ENCODE measurements around the gene CYP2A6.
"Not testable (repeated sequence)": the region's sequence is repeated elsewhere in the genome, so short reads cannot be mapped to it uniquely, and the experiment has no call there.

The CYP2A6 gene

DNA sequence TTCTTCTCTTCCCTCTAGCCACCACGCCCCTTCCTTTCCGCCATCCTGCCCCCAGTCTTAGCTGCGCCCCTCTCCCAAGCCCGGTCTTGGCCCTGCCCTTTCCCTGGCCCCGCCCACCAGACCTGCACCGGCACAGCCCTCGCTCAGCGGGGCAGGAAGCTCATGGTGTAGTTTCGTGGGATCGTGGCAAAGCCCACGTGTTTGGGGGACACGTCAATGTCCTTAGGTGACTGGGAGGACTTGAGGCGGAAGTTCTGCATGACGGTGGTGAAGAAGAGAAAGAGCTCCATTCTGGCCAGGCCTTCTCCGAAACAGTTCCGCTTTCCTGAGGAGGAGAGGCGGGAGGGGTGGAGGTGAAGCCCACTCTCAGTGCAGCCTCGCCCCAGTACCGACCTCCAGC is 6.6 kb downstream of the CYP2A6 start:
- not testable (repeated sequence) for DNase-seq

DNA sequence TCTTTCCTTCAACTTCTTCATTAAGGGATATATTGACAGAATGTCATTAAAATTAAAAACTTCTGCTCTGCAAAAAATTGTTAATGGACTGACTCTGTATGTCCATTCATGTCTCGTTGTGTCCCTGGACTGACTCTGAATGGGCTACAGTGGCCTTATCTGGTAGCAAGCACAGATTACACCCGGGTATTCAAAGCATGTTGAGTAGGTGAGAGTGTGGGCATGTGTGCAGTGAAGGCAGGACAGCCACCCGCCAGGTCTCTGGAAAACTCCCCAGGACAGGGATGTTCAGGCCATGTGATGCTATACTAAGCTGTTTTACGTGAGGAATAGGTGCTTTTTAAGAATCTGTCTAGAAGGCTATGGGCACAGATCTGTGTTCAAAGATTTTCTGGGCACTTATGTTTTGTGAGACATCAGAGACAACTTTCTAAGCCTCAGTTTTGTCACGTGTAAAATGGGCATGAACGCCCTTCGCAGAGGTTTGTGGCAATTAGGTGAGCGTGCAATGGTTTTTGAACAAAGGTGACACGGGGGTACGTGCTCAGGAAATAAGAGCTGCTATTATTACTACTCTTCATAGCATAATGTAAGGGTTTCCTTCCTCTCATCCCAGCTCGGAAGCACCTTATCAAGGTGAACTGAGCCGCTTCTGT is 7.1 kb downstream of the CYP2A6 start:
- DNase-seq = not testable (repeated sequence)

DNA sequence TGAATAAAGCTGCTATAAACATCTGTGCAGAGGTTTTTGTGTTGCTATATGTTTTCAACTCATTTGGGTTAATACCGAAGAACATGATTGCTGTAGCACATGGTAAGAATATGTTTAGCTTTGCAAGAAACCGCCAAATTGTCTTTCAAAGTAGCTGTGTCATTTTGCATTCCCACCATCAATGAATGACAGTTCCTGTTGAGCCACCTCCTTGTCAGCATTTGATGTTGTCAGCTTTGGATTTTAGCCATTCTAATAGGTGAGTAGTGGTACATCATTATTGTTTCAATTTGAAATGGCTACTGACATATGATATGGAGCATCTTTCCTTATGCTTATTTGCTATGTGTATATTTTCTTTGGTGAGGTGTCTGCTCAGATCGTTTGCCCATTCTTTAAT is 8.2 kb downstream of the CYP2A6 start:
- not testable (repeated sequence) for DNase-seq

DNA sequence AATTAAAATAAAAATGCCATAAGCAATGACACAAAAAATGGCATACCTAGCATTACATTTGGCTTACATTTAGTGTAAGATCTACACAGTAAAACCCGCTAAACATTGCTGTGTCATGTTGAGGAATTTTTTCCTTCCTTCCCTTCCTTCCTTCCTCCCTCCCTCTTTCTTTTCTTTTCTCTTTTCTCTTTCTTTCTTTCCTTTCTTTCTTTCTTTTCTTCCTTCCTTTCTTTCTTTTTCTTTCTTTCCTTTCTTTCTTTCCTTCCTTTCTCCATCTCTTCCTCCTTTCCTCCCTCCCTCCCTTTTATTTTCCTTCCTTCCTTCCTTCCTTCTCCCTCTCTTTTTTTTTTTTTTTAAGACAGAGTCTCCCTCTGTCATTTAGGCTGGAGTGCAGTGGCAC is 11.8 kb downstream of the CYP2A6 start:
- DNase-seq = not testable (repeated sequence)

DNA sequence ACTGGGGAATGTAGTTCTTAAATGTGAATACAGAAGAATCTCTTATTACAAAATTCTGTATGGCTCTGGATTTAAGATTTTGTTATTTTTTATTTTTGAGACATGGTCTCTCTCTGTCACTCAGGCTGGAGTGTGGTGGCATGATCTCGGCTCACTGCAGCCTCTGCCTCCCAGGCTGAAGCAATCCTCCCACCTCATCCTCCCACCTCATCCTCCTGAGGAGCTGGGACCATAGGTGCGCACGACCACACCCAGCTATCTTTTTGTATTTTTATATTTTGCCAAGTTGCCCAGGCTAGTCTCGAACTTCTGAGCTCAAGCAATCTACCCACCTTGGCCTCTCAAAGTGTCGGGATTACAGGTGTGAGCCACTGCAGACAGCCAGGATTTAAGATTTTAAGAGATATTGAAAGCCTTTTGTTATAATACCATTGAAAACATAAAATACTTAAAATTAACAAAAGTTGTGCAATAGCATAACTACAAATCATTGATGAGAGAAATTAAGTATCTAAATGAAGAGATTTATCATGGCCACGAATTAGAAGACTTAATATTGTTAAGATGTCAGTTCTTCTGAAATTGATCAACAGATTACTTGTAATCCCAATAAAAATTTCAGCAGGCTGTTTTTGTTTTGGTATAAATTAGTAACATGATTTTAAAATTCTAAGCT is 13.4 kb downstream of the CYP2A6 start:
- DNase-seq = no peak

DNA sequence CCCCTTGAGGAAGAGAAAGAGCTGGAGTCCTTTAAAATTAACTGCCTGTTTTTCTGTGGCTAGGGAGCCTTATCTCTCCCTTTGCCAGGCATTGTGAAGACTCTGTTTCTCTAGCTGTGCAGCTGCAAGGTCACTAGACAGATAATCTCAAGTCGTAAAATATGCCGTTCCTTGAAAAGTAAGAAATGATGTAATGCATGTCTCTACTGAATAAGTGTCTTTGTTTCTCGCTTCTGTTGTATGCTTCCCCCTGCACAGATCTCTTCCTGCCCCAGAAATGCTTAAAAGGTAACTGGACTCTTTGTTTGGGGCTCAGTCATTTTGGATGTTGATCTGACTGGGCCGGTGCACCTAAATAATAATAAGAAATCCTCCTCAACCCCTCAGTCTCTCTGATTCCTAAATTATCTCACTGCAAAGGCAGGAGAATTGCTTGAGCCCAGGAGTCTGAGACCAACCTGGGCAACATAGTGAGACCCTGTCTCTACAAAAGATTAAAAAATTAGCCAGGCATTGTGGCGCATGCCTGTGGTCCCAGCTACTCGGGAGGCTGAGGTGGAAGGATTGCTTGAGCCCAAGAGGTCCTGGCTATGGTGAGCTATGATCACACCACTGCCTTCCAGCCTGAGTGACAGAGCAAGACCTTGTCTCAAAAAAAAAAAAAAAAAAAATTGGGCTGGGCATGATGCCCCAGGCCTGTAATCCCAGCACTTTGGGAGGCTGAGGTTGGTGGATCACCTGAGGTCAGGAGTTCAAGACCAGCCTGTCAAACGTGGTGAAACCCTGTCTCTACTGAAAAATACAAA is 16.3 kb downstream of the CYP2A6 start:
- not testable (repeated sequence) for DNase-seq

DNA sequence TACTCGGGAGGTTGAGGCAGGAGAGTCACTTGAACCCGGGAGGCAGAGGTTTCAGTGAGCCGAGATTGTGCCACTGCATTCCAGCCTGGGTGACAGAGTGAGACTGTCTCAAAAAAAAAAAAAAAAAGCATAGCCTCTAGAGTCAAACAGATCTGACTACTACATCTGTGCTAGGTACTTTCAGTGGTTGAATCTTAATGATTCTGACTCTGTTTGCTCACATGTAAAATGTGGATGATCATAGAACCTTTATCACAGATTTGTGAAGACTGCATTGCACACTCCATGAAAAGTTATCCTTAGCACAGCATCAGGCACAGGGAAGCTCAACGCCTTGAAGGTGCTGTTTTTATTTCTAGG is 17.8 kb downstream of the CYP2A6 start:
- DNase-seq = not testable (repeated sequence)

DNA sequence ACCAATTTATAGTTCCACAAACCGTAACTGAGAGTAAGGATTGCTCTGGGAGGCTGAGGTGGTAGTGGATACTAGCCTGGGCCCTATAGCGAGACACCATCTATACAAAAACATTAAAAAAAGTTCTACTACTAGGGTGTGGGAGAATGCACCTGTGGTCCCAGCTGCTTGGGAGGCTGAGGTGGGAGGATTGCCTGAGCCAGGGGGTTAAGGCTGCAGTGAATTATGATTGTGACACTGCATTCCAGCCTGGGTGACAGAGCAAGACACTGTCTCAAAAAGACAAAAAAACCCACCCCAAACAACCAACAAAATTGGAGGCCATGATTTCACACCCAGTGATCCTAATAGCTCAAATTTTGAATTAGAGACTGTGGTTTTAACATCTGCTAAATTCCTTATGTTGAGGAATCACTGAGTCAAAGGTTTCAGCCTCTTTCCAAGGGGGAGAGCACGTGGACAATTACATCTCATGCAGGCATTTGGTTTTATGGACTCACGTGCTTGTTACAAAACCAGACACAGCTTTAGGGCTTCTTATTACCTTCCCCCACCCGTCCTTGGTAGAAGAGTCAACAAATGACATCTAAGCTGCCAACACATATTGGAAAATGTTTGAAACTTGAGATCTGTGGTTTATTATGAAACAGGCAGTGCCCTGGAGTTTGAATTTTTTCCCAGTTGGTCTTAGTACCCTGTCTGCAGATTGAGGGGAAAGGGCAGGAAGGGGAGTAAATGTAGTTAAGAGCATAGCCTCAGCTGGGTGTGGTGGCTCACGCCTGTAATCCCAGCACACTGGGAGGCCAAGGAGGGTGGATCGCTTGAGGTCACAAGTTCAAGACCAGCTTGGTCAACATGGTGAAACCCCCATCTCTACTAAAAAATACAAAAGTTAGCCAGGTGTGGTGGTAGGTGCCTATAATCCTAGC is 18.5 kb downstream of the CYP2A6 start:
- DNase-seq = no peak

DNA sequence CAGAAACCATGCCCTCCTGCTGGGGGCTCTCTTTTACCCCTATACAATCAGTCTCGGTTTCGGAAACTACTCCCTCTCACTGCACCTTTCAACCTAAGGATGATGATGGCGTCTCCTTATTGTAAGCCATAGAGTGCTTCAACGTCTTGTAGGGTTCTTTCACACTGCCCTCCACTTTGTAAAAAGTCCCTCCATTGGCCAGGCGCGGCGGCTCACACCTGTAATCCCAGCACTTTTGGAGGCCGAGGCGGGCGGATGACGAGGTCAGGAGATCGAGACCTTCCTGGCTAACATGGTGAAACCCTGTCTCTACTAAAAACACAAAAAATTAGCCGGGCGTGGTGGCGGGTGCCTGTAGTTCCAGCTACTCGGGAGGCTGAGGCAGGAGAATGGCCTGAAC is 19.5 kb downstream of the CYP2A6 start:
- not testable (repeated sequence) for DNase-seq

DNA sequence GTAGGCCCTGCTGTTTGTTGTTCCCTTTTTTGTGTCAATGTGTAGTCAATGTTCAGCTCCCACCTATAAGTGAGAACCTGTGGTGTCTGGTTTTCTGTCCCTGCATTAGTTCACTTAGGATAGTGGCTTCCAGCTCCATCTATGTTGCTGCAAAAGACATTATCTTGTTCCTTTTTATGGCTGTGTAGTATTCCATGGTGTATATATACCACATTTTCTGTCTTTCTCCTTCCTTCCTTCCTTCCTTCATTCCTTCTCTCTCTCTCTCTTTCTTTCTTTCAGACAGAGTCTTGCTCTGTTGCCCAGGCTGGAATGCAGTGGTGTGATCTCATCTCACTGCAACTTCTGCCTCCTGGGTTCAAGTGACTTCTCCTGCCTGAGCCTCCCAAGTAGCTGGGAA is 21.0 kb downstream of the CYP2A6 start:
- DNase-seq = no peak

DNA sequence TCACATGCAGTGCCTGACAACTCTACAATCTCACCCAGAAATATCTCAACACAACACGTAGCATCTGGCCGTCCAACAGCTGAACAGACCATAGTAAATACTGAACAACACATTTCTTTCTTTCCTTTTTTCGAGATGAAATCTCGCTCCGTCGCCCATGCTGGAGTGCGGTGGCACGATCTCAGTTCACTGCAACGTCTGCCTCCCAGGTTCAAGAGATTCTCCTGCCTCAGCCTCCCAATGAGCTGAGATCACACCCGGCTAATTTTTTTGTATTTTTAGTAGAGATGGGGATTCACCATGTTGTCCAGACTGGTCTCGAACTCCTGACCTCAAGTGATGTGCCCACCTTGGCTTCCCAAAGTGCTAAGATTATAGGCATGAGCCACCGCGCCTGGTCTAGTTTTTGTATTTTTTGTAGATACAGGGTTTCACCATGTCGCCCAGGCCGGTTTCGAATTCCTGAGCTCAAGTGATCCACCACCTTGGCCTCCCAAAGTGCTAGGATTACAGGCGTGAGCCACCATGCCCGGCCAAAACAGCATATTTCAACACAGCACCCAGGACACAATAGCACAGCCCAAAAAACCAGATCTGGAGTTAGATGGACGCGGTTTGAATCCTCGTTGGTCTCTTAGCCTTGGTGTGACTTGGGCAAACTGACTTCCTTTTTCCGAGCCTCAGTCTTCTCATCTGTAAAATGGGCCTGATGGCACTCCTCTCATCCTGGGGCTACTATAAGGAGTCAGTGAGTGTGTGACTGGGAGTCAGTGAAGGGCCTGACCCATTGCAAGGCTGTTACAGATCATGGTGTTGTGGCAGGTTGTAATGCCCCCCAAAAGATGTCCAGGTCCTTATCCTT is 22.6 kb downstream of the CYP2A6 start:
- DNase-seq = no peak

DNA sequence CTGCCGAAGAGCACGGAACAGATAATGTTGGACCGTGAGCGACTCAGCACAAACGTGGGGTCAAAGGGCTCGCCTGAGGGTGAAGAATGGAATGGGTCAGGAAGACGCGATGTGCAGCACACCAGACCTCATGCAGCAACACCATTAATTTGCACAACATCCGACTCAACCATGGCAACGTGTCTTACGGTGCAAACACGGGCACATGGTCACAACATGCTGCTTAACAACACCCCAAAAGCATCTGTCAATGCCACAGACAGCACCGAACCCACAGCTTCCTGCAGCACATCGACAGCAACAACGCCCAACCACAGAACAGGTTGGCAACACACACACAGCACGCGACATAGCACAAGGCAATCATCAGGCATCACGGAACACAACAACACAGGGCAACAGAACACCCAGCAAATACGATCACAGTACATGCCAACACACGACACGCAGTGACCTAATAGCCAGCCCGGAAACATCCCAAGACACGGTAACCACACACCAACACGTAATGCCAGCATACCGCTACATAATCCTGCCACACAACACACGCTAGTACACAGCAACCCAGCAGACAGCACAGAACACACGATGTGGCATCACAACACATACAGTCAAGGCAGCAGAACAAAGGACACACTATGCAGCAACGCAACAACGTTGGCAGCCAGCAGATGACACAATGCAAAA is 23.4 kb downstream of the CYP2A6 start:
- DNase-seq = not testable (repeated sequence)

DNA sequence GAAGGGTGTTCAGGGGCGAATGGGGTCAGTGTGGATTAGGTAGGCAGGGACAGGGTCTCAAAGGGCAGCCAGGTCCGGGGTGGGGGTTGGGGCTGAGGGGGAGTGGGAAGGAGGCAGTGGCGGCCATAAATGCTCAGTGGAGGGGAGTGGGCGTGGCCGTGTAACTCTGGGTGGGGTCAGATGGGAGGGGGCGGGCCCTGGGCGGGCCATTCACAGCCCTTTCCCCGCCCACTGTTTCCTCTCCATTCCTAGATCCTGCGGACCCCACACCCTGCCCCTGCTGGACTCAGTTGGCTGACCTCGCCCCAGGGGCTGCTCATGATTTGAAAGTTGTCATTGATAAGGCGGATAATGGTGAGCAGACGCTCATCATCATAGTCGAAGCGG is 23.9 kb downstream of the CYP2A6 start:
- not testable (repeated sequence) for DNase-seq

DNA sequence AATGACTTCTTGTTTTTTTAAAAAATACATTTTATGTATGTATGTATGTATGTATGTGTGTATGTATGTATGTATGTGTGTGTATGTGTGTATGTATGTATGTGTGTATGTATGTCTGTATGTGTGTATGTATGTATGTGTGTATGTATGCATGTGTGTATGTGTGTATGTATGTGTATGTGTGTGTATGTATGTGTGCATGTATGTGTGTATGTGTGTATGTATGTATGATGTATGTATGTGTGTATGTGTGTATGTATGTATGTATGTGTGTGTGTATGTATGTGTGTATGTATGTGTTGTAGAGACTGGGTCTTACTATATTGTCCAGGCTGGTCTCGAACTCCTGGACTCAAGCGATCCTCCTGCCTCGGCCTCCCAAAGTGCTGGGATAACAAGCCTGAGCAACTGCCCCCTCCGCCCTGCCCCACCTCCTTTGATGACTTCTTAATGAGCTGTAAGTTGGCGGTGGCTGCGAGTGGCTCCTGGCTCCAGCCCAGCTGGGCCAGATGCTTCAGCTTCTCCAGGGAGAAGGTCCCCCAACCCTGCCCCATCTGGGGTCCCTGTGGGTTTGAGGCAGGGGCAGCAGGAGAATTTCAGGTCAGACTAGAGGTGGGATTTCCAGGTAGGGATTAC is 24.7 kb downstream of the CYP2A6 start:
- not testable (repeated sequence) for DNase-seq

DNA sequence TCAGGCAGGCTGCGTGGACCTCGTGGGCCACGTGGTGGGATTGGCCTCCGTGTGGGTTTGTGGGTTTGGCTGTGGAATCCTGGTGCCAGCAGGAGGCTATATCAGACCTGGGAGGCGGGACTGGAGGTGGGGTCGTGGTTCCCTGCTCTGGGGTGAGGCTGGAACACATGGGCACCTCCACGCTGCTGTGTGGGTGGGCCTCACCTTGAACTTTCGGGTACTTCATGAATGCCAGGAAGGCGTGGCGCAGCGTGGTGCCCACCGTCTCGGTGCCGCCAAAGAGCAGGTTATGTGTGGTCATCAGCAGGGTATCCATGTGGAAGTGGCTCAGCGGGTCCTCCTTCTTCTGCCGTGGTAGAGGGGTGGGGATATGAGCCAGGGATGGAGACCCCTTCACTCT is 25.3 kb downstream of the CYP2A6 start:
- DNase-seq = not testable (repeated sequence)

DNA sequence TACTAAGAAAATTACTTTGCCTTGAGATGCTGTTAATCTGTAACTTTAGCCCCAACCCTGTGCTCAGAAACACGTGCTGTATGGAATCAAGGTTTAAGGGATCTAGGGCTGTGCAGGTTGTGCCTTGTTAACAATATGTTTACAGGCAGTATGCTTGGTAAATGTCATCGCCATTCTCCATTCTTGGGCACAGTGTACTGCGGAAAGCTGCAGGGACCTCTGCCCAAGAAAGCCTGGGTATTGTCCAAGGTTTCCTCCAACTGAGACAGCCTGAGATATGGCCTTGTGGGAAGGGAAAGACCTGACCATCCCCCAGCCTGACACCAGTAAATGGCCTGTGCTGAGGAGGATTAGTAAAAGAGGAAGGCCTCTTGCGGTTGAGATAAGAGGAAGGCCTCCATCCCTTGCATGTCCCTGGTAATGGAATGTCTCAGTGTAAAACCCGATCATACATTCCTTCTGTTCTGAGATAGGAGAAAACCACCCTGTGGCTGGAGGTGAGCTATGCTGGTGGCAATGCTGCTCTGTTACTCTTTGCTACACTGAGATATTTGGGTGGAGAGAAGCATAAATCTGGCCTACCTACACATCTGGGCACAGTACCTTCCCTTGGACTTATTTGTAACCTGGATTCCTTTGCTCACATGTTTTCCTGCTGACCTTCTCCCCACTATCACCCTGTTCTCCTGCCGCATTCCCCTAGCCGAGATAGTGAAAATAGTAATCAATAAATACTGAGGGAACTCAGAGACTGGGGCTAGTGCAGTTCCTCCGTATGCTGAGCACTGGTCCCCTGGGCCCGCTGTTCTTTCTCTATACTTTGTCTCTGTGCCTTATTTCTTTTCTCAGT is 27.3 kb downstream of the CYP2A6 start:
- DNase-seq = not testable (repeated sequence)

DNA sequence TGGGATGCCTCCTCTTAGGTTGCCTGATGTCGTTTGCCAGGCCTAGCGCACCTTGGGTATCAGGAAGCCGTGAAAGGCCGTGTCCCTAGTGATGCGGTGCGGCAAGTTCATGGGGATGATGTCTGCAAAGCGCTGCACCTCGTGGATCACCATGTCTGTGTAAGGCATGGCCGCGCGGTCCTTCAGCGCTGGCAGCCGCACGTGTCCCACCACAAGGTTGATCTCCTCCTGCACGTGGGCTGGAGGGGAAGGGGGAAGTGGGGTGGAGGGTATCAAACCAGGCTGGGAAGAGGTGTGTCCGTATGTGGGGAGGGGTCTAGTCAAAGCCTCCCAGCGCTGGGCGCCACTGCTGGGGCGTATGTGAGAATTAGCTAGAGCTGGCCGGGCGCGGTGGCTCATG is 28.1 kb downstream of the CYP2A6 start:
- no peak for DNase-seq

DNA sequence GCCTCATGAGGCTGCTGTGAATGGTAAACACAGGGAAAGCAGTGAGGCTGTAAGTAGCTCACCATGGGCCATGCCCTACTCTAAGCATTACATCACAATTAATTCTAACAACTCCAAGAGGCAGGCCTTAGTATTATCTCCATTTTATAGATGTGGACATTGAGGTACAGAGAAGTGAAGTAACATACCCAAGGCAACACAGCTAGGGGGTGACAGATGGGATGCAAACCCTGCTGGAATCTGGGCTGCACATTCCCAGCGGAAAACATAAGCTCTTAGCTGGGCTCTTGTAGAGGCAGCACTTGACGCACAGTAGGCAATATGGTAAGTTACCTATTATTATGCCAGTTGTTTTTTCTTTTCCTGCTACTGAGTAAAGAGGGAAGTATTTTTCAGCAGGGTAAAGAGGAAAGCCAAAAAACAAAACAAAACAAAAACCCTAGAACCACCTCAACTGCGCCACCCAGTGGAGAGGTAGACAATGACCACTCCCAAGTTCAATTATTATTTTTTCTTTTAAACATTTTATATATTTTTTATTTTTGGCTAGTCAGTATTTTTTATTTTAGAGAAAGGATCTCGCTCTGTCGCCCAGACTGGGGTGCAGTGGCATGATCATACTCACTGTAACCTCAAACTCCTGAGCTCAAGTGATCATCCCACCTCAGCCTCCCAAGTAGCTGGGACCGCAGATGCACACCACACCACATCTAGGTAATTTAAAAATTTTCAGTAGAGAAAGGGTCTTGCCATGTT is 30.6 kb downstream of the CYP2A6 start:
- DNase-seq = not testable (repeated sequence)
